Body of pancreas (tissue), 4 donors: ENCODE results near the gene ADAMTS4. TPM values are rescaled to one million over a fixed set of nuclear protein-coding genes. Genes with fewer than 3 reads are reported as not detected.

Source experiments
- ATAC-seq: fragments of 150-250 bp; one replicate; pipeline ENCODE4 v1.9.1; 2016
- DNase-seq, 4 donors: peaks; one replicate each; pipeline ENCODE4 v3.0.0-alpha.2; 2019
- H3K27ac ChIP-seq, 4 donors: fragments of 200-600 bp; sonication (generic); 1 replicate in 3 of 4; 2 replicates in 1 of 4; pipeline versions ENCODE4 v1.5.1 to v1.6.1; 2016 to 2019; ENCODE audit warnings: mild to moderate bottlenecking in 1 of 4, mixed read lengths in 1 of 4, moderate library complexity in 1 of 4
- H3K27me3 ChIP-seq, 2 donors: fragments of 200-600 bp; sonication (generic); one replicate each; pipeline ENCODE4 v1.6.0; 2016; ENCODE audit warnings: mild to moderate bottlenecking in 1 of 2
- H3K36me3 ChIP-seq, 2 donors: fragments of 200-600 bp; sonication (generic); replicated peaks in 1 of 2; 2 replicates each; pipeline ENCODE4 v1.5.1; 2016; ENCODE audit warnings: low read depth in 2 of 2; ENCODE audit not compliant: insufficient read depth in 1 of 2
- H3K4me1 ChIP-seq: fragments of 200-600 bp; sonication (generic); one replicate; pipeline ENCODE4 v1.6.0; 2016
- H3K4me3 ChIP-seq, 2 donors: fragments of 200-600 bp; sonication (generic); 1 replicate in 1 of 2; 2 replicates in 1 of 2; pipeline ENCODE4 v1.5.1; 2016 to 2019
- H3K9me3 ChIP-seq, 3 donors: fragments of 200-600 bp; sonication (generic); 1 replicate in 2 of 3; 2 replicates in 1 of 3; pipeline ENCODE4 v1.5.1; 2016
- POLR2A ChIP-seq, 3 donors: fragments of 450-650 bp; IDR thresholded peaks; one replicate each; pipeline ENCODE4 v1.6.1; 2016; ENCODE audit warnings: antibody characterized with exemption in 3 of 3, mild to moderate bottlenecking in 2 of 3
- WGBS, 2 donors: methylation state at CpG; one replicate each; pipeline ENCODE4 v1.1.5; 2017; 5-methylcytosine and 5-hydroxymethylcytosine counted together
- intact Hi-C: fragments of 100-400 bp; cut with DNase I; formaldehyde crosslinking; loops from one replicate; pipeline ENCODE4 v1.15.1; 2023
- total RNA-seq, 2 donors: library from RNA; depleted of rRNA; stranded (reverse); fragments of >200 nt; gene quantifications; one replicate each; pipeline ENCODE4 v1.1.0, GENCODE V29; 2016
- TF ChIP-seq, protein P1 (sequence below), 7 experiments: fragments of 450-650 bp in 4 of 7; fragments of 200-600 bp in 3 of 7; sonication (generic) in 3 of 7; IDR thresholded peaks; one replicate each; pipeline ENCODE4 v1.5.1; 2016 to 2019; ENCODE audit warnings: antibody characterized with exemption in 7 of 7

The ADAMTS4 gene
- total RNA-seq, 2 donors from 2014 or later, result 6.7 to 7.9 TPM

DNA sequence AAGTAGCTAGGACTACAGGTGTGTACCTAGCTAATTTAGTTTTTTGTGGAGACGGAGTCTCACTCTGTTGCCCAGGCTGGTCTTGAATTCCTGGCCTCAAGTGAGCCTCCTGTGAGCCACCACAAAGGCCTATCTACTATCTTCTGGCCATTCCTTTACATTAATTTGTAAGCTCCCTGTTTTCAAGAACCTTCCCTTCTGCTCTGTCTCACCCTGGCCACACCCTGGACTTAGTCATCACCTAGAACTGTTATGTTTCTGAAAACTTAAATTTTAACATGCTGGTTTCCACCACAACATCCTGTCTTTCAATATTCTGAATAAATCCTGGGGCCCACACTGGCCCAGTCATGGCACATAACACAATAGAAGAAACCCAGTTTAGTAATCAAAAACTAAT lies 16.6 kb downstream of the ADAMTS4 start:
- 69 to 88% methylated on average over 1 of the region's 1 CpG for WGBS, 2 donors
- no peak overlapping the region for H3K27ac ChIP-seq
- H3K36me3 ChIP-seq, result no peaks in the 10 kb centered on the region
- no peak overlapping the region for H3K4me3 ChIP-seq
- ATAC-seq (no peak), DNase-seq (no peak)
- H3K27me3 ChIP-seq, result no peaks in the 10 kb centered on the region
- H3K9me3 ChIP-seq, result no peaks in the 10 kb centered on the region
- peaks cover 9% of the 10 kb centered on the region for H3K4me1 ChIP-seq
- TF ChIP-seq, protein P1, sequence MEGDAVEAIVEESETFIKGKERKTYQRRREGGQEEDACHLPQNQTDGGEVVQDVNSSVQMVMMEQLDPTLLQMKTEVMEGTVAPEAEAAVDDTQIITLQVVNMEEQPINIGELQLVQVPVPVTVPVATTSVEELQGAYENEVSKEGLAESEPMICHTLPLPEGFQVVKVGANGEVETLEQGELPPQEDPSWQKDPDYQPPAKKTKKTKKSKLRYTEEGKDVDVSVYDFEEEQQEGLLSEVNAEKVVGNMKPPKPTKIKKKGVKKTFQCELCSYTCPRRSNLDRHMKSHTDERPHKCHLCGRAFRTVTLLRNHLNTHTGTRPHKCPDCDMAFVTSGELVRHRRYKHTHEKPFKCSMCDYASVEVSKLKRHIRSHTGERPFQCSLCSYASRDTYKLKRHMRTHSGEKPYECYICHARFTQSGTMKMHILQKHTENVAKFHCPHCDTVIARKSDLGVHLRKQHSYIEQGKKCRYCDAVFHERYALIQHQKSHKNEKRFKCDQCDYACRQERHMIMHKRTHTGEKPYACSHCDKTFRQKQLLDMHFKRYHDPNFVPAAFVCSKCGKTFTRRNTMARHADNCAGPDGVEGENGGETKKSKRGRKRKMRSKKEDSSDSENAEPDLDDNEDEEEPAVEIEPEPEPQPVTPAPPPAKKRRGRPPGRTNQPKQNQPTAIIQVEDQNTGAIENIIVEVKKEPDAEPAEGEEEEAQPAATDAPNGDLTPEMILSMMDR (IDR thresholded peaks at IDR 0.05), result no peak
- no peak for TF ChIP-seq POLR2A (IDR thresholded peaks at IDR 0.05)
- intact Hi-C loops, result no loop called here

DNA sequence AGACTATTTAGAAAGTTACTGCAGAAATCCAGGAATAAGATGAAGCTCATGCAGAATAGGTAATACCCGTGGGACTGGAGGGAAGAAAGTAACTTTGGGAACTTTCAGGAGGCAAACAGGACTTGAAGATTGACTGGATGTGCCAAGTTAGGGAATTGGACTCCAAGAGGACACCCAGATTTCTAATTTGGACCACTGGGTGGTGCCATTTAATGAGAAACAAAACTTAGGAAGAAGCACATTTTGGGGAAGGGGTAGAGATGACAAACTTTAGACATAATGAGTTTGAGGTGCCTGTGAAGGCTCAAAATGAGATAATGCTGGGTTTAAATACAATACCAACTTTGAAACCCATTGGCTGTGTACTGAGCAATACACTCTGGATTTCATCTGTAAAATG lies 18.2 kb downstream of the ADAMTS4 start:
- Histone ChIP-seq H3K36me3 (no peaks in the 10 kb centered on the region), H3K9me3 (no peaks in the 10 kb centered on the region), H3K27ac (no peak overlapping the region), H3K4me1 (peaks cover 21% of the 10 kb centered on the region), H3K4me3 (no peak overlapping the region), H3K27me3 (no peaks in the 10 kb centered on the region)
- no peak for DNase-seq
- WGBS, 2 donors, result 30 to 64% methylated on average over 1 of the region's 1 CpG
- no peak for TF ChIP-seq POLR2A (IDR thresholded peaks at IDR 0.05)
- TF ChIP-seq, protein P1 (IDR thresholded peaks at IDR 0.05), result peak in 2 of 7 experiments; percentile 4 to 26
- ATAC-seq, result no peak
- intact Hi-C loops, result no loop called here

DNA sequence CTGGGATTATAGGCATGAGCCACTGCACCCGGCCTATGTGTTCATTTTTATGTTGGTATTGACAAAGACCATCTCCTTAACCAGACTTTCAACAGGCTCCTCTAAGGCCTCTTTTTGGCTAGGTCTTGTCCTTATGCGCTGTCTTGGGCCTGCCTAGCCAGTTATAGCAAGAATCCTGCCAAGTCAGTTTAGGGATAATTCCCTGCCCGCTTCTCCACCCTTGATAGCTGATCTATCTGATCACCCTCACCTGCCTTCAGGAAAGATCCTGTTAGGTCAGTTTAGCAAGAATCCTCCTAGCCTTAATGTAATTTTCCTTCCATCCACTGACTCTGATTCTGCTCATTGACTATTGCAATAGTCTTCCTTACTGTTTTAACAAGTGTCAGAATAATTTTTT lies 19.2 kb downstream of the ADAMTS4 start:
- intact Hi-C loops, result no loop called here
- Histone ChIP-seq H3K27me3 (no peaks in the 10 kb centered on the region), H3K27ac (no peak overlapping the region), H3K4me1 (peaks cover 26% of the 10 kb centered on the region), H3K4me3 (no peak overlapping the region), H3K9me3 (no peaks in the 10 kb centered on the region), H3K36me3 (peaks cover 0 to under 1% of the 10 kb centered on the region in 2 donors)
- ATAC-seq, result no peak
- no peak for DNase-seq
- WGBS, 2 donors, result 83 to 89% methylated on average over 3 of the region's 3 CpGs
- TF ChIP-seq POLR2A (IDR thresholded peaks at IDR 0.05), result no peak

DNA sequence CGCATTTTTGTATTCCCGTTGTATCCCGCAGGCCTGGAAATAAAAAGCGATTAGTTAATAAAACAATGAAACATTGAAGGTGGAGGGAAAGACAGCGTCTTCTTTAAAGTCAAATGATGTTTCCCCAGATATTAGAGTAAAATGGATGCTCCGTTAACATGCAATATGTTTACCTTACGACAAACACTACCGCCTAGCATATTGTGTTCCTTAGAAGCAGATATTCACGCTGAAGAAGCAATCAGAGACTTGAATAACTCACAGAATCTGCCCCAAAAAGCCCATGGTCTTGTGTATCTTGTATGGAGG lies 21.0 kb downstream of the ADAMTS4 start:
- H3K27me3 ChIP-seq, result no peaks in the 10 kb centered on the region
- peak; percentile 1 for ATAC-seq
- peak overlapping the region; percentile 81 to 93 (median 91) for H3K27ac ChIP-seq
- no peak for DNase-seq
- intact Hi-C loops, result no loop called here
- TF ChIP-seq, protein P1 (IDR thresholded peaks at IDR 0.05), result no peak
- no peak for TF ChIP-seq POLR2A (IDR thresholded peaks at IDR 0.05)
- H3K9me3 ChIP-seq, result no peaks in the 10 kb centered on the region
- peaks cover 33% of the 10 kb centered on the region for H3K4me1 ChIP-seq
- H3K36me3 ChIP-seq, result peaks cover 0 to 10% of the 10 kb centered on the region in 2 donors
- WGBS, 2 donors, result 17 to 23% methylated on average over 9 of the region's 9 CpGs
- no peak overlapping the region for H3K4me3 ChIP-seq

DNA sequence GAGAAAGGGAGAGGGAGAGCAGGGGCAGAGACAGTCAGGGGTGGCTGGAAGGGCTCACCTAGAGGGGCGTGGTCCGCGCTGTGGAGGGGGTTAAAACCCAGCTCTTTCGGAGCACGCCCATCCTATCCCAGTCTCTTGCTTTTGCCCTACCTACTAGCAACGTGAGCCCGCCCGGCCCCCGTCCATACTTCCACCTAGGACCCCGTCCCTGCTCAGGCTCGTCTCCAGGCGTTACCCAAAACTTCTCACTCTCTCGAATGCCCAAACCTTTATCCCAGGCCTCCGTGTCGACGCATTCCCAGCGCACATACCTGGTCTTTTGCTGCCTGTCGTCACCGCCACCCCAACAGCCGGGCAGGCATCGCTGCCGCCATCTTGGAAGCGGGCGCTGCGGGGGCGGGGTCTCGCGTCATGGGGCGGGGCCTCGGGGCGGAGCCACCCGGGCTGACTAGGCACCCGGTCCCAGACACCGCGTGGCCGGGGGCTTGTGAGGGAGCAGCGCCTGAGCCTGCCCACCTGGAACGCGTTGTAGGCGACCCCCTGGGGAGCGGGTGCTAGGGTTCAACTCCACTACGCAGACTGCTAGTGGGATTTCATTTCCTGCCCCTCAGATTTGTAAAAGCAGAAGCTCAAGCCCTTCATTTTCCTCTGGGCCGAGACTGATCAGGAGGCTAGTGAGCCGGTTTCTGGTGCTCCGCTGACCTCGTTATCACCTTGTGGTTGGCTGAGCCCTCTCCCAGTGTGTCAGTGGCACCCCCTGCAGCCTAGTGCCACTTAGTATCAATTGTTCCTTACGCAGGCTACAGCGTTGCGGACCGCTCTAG lies 21.5 kb downstream of the ADAMTS4 start, which contains the start of gene B4GALT3:
Gene B4GALT3, minus strand, starts transcription at position 396 of the 824 bp plus-strand sequence. CDS start 1,447 bp downstream, outside the sequence.
- TF ChIP-seq POLR2A (IDR thresholded peaks at IDR 0.05), result peak; percentile 71 to 91 (median 87)
- TF ChIP-seq, protein P1 (IDR thresholded peaks at IDR 0.05), result peak in 5 of 7 experiments; percentile 10 to 45 (median 33)
- H3K4me3 ChIP-seq, result peak within 1 kb of the TSS; percentile 48 to 65
- peaks cover 0 to 11% of the 10 kb centered on the region in 2 donors for H3K36me3 ChIP-seq
- DNase-seq (peak; percentile 89 to 93 (median 91)), ATAC-seq (peak; percentile 97)
- H3K27ac ChIP-seq, result peak within 1 kb of the TSS; percentile 81 to 93 (median 91)
- no peaks in the 10 kb centered on the region for H3K9me3 ChIP-seq
- intact Hi-C loops, result no loop called here
- WGBS, 2 donors, result 1 to 5% methylated on average over 20 to 43 of the region's 50 CpGs
- H3K27me3 ChIP-seq, result no peaks in the 10 kb centered on the region
- peaks cover 37% of the 10 kb centered on the region for H3K4me1 ChIP-seq
